Upper lobe of right lung (tissue), 1 donor: ENCODE data around the gene FAM204A. TPM values are rescaled to one million over a fixed set of nuclear protein-coding genes. Genes with fewer than 3 reads are reported as not detected.

Experiments
- ATAC-seq: fragments of 200-7000 bp; cut with Tn5 transposase; one replicate; pipeline ENCODE4 v1.9.1; 2020; ENCODE audit warnings: mild to moderate bottlenecking, moderate library complexity
- DNase-seq: peaks from one replicate; pipeline ENCODE4 v3.0.0-alpha.2; 2020
- H3K27ac ChIP-seq: fragments of 200-600 bp; one replicate; pipeline ENCODE4 v1.8.0; 2022
- H3K27me3 ChIP-seq: fragments of 200-600 bp; one replicate; pipeline ENCODE4 v1.8.0; 2022; ENCODE audit warnings: mild to moderate bottlenecking
- H3K36me3 ChIP-seq: fragments of 200-600 bp; one replicate; pipeline ENCODE4 v1.8.0; 2022
- H3K4me1 ChIP-seq: fragments of 200-600 bp; one replicate; pipeline ENCODE4 v1.8.0; 2022
- H3K4me3 ChIP-seq: fragments of 200-600 bp; one replicate; pipeline ENCODE4 v1.8.0; 2022; ENCODE audit warnings: mild to moderate bottlenecking
- H3K9me3 ChIP-seq: fragments of 200-600 bp; one replicate; pipeline ENCODE4 v1.8.0; 2022
- CTCF ChIP-seq: fragments of 200-600 bp; IDR thresholded peaks from one replicate; pipeline ENCODE4 v1.8.0; 2022; ENCODE audit warnings: antibody characterized with exemption
- intact Hi-C: fragments of 100-400 bp; cut with DNase I; formaldehyde crosslinking; loops from one replicate; pipeline ENCODE4 v1.11.0; 2022
- total RNA-seq: library from RNA; stranded (reverse); fragmentation: NEBNext Ultra II Directional; extraction: Animal tissue kit (Norgen Biotek cat#: 25700); gene quantifications from one replicate; pipeline ENCODE4 v1.2.1, GENCODE V29; 2021
- donor health status: DM: no; HTN: yes; CAD: no; lungs with severe emphysema.

FAM204A gene
- total RNA-seq, 1 donor from 2014 or later = 51.0 TPM

DNA sequence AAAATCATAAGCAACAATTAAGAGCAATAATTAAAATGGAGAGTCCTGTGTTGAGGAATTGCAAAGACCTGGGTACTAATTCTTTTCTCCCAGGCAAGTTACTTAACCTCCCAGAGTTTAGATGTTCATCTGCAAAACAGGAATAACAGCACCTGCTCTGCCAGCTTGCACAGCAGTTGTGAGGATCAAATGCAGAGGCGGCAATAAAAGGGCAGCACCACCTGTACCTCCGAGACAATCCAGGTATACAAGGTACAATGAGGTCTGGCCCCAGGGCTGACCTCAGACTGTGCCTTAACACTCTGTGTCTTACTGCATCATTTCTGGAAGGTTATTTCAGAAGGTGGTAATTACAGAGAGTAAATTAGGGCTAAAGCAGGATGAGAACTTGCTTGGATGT, 14.5 kb upstream of the FAM204A start:
- no peak for ATAC-seq
- intact Hi-C loops = no loop called here

GRCh38 chr10:118355234-118355633, 13.1 kb upstream of the FAM204A start:
- intact Hi-C loops = no loop called here
- H3K4me3 ChIP-seq = no peak overlapping the region
- DNase-seq = no peak
- no peak for TF ChIP-seq CTCF
- H3K4me1 ChIP-seq = no peaks in the 10 kb centered on the region
- no peaks in the 10 kb centered on the region for H3K36me3 ChIP-seq
- H3K27ac ChIP-seq = no peak overlapping the region
- no peaks in the 10 kb centered on the region for H3K9me3 ChIP-seq
- ATAC-seq = no peak
- peaks cover 9% of the 10 kb centered on the region for H3K27me3 ChIP-seq

More for the DNA sequence above, 14.5 kb upstream of the FAM204A start:
- Histone ChIP-seq H3K9me3 (no peaks in the 10 kb centered on the region), H3K4me1 (no peaks in the 10 kb centered on the region), H3K27ac (no peak overlapping the region), H3K27me3 (peaks cover 9% of the 10 kb centered on the region), H3K4me3 (no peak overlapping the region), H3K36me3 (no peaks in the 10 kb centered on the region)
- no peak for DNase-seq
- TF ChIP-seq CTCF = no peak

- H3K27me3 ChIP-seq = peaks cover 9% of the 10 kb centered on the region
- H3K4me1 ChIP-seq = no peaks in the 10 kb centered on the region
- no peak overlapping the region for H3K4me3 ChIP-seq
- TF ChIP-seq CTCF = no peak
- intact Hi-C loops = no loop called here
- no peaks in the 10 kb centered on the region for H3K36me3 ChIP-seq
- no peak overlapping the region for H3K27ac ChIP-seq
- DNase-seq (no peak), ATAC-seq (no peak)
- H3K9me3 ChIP-seq = no peaks in the 10 kb centered on the region
These were observed 7.1 kb upstream of the FAM204A start for GRCh38 chr10:118349235-118349634.

DNA sequence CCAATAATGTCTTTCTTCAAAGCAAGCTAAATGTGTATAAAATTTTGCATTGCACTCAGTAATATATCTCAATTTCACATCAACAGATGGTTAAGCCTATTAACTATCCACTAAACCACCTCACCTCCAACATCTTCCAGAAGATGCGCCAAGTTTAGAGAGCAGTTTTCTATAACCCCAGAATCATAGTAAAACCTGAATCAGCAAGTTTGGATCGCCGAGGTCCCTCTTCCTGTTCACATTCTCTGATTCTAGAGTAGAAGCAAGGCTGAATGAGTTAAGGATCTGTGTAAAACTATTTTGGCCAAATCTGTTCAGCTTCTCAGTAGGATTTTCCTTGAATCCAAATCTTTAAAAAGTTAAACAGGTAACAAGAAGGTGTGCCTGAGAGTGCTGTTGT, 1.4 kb upstream of the FAM204A start:
- Histone ChIP-seq H3K4me1 (peaks cover 18% of the 10 kb centered on the region), H3K36me3 (no peaks in the 10 kb centered on the region), H3K4me3 (no peak overlapping the region), H3K27me3 (no peaks in the 10 kb centered on the region), H3K27ac (no peak overlapping the region), H3K9me3 (no peaks in the 10 kb centered on the region)
- ATAC-seq (no peak), DNase-seq (no peak)
- TF ChIP-seq CTCF = no peak
- intact Hi-C loops = no loop called here

GRCh38 chr10:118343115-118343514, 991 bp upstream of the FAM204A start:
- intact Hi-C loops = no loop called here
- Histone ChIP-seq H3K27ac (no peak overlapping the region), H3K4me1 (peaks cover 18% of the 10 kb centered on the region), H3K36me3 (no peaks in the 10 kb centered on the region), H3K9me3 (no peaks in the 10 kb centered on the region), H3K27me3 (no peaks in the 10 kb centered on the region), H3K4me3 (no peak overlapping the region)
- no peak for ATAC-seq
- no peak for TF ChIP-seq CTCF
- DNase-seq = no peak

- Histone ChIP-seq H3K4me1 (peaks cover 18% of the 10 kb centered on the region), H3K4me3 (peak overlapping the region; percentile 92), H3K27me3 (no peaks in the 10 kb centered on the region), H3K9me3 (no peaks in the 10 kb centered on the region), H3K27ac (peak overlapping the region; percentile 84), H3K36me3 (no peaks in the 10 kb centered on the region)
- DNase-seq (no peak), ATAC-seq (no peak)
- no peak for TF ChIP-seq CTCF
- intact Hi-C loops = no loop called here
These were observed 505 bp upstream of the FAM204A start for GRCh38 chr10:118342638-118343020.
